GM13977 (cell line): ENCODE measurements around the gene CALN1.

Source experiments
- DNase-seq: peaks from one replicate; pipeline ENCODE4 v3.0.0; 2012; ENCODE audit warnings: low spot score
- in situ Hi-C: fragments of 300-500 bp; cut with MboI; formaldehyde crosslinking; loops from one replicate; pipeline ENCODE4 v1.12.0; 2022; ENCODE audit warnings: low sequenced_read_pairs, low pct_unique_long_range_greater_than_20kb, mixed read lengths, inconsistent platforms; ENCODE audit not compliant: unreplicated experiment
- TF ChIP-seq, protein P1 (sequence below): IDR thresholded peaks from 2 replicates; pipeline ENCODE4 v1.5.1; 2012; ENCODE audit warnings: mild to moderate bottlenecking, control low read depth; ENCODE audit not compliant: insufficient read depth; ENCODE audit errors: extremely low read depth, missing control alignments

The CALN1 gene

DNA sequence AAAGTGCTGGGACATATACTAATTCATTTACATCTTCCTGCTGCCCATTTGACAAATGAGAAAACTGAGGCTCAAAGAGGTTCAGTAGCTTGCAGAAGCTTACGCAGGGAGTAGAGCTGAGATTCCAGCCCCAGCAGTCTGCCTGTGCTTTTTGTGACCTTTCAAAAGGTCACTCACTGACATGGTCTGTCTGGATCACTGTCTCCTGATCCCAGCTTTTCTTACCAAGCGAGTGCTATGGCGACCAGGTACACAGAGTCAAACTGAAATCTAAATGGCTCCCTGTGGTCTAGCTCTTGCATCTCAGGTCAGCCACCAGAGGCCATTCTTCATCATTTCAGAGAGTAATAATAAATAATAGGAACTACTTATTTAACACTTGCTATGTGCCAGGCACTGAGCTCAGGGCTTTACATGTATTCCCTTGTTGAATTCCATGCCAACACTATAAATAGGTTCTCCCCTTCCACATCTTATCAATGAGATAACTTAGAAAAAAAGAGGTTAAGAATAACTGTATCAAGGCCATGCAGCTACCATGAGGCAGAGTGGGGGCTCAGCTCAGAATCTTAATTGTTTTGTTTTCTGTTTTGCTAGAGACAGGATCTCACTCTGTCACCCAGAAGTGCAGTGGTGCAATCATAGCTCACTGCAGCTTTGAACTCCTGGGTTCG is 381.0 kb downstream of the CALN1 start:
- no peak for DNase-seq
- TF ChIP-seq, protein P1, sequence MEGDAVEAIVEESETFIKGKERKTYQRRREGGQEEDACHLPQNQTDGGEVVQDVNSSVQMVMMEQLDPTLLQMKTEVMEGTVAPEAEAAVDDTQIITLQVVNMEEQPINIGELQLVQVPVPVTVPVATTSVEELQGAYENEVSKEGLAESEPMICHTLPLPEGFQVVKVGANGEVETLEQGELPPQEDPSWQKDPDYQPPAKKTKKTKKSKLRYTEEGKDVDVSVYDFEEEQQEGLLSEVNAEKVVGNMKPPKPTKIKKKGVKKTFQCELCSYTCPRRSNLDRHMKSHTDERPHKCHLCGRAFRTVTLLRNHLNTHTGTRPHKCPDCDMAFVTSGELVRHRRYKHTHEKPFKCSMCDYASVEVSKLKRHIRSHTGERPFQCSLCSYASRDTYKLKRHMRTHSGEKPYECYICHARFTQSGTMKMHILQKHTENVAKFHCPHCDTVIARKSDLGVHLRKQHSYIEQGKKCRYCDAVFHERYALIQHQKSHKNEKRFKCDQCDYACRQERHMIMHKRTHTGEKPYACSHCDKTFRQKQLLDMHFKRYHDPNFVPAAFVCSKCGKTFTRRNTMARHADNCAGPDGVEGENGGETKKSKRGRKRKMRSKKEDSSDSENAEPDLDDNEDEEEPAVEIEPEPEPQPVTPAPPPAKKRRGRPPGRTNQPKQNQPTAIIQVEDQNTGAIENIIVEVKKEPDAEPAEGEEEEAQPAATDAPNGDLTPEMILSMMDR: no peak
- in situ Hi-C loops: no loop called here

GRCh38 chr7:72028267-72028666 is 383.9 kb downstream of the CALN1 start:
- DNase-seq: no peak
- in situ Hi-C loops: no loop called here

DNA sequence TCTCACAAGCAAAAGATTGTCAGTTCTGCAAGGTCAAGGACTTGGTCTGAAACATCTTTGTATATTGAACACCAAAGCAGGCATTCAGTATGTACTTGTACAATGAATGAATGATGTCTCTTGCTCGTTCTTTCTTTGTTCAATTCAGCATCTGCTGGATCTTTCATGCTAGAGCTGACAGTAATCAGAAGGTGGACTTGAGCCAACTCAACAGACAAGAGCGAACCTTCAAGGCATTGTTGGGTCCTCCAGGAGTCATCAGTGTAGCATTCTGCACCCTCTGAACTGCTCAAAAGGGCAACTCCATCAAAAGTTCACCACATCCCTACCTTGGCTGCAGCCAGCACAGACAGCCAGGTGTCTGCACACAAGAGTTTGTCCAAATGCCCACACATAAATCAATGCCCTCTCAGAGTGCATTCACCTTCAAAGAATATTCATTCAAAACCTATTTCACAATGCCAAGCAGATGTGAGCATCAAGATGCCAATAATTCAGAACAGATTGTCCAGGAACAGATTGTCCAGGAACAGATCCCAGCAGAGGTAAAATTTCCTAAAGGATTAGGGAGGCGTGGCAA is 386.7 kb downstream of the CALN1 start:
- in situ Hi-C loops: no loop called here
- no peak for DNase-seq
- TF ChIP-seq, protein P1: no peak

More at GRCh38 chr7:72028267-72028666, 383.9 kb downstream of the CALN1 start:
- TF ChIP-seq, protein P1: no peak

DNA sequence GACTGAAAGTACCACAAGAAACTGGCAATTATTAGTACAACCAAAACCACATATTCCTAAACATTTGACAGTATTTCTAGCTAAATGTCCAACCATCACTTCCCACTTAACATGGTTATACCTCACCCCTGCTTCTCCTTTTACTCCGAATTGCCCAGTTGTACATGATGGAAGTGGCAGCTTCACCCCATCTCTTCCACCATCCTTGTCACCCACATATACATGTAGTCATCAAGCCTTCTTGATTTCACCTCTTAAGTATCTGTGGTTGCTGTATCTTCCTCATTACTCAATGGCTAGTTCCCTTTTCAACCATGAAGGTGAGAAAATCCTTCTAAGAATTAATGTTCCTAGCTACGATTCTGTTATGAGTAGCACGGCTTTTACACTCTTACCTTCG is 388.2 kb downstream of the CALN1 start:
- DNase-seq: no peak
- TF ChIP-seq, protein P1: no peak
- in situ Hi-C loops: no loop called here

GRCh38 chr7:72021716-72022115 is 390.4 kb downstream of the CALN1 start:
- TF ChIP-seq, protein P1: no peak
- in situ Hi-C loops: no loop called here
- DNase-seq: no peak

DNA sequence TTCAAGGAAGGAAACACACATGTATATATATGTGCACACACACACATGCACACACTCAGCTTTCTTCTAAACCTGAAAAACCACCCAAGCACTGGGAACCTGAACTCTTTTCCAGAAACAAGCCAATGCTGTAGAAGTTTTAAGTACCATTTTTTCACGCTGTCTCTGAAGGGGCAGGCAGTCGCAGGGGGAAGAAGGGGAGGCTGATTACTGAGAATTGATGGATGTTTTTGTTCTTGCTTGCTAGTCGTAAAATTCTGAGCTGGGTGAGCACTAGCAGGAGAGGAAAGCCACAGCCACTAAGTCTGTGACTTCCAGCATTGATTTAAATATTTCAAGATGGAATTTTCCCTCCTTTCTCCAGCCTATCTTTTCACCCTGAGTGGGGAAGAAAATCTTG is 391.8 kb downstream of the CALN1 start:
- in situ Hi-C loops: no loop called here
- TF ChIP-seq, protein P1: no peak
- DNase-seq: no peak
